GM15510 (cell line): Measurements from ENCODE around the gene FSD2.

Experiments used
- POLR2A ChIP-seq: IDR thresholded peaks from 3 replicates; pipeline ENCODE4 v1.6.1; 2011; ENCODE audit warnings: borderline replicate concordance; ENCODE audit not compliant: insufficient read length; ENCODE audit errors: extremely low read depth

Gene FSD2

DNA sequence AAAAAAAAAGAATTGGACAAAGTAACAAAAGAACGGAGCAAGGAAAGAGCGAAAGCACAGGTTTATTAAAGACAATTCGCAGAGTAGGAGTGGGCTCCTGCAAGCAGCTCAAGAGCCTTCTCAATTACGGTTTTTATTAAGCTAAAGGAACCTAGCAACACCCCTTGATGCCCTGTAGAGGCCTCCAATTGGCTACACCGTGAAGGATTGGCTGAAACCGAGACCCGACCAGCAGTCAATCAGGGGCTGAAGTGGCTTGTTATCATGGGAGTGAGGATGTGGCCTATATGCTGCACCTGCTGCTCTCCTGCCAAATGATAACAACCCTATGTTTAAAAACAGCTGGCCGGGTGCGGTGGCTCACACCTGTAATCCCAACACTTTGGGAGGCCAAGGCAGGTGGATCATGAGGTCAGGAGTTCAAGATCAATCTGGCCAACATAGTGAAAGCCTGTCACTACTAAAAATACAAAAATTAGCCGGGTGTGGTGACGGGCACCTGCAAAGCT is 75.8 kb downstream of the FSD2 start:
- TF ChIP-seq POLR2A, result no peak

DNA sequence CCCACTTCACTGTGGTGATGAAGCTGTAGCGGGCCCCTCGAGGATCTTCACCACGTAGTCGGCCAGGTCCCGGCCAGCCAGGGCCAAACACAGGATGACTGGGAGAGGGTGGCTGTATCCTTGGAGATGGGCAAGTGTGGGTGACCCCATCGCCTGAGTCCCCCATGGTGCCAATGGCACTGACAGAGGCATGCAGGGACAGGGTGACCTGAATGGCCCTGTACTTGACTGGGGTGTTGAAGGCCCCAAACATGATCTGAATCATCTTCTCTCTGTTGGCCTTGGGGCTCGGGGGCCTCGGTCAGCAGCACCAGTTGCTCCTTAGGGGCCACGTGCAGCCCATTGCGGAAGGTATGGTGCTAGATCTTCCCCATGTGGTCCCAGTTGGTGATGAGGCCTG is 79.1 kb downstream of the FSD2 start:
- TF ChIP-seq POLR2A, result no peak

- TF ChIP-seq POLR2A, result no peak
Measured at GRCh38 chr15:82715003-82715402, 90.9 kb downstream of the FSD2 start.

DNA sequence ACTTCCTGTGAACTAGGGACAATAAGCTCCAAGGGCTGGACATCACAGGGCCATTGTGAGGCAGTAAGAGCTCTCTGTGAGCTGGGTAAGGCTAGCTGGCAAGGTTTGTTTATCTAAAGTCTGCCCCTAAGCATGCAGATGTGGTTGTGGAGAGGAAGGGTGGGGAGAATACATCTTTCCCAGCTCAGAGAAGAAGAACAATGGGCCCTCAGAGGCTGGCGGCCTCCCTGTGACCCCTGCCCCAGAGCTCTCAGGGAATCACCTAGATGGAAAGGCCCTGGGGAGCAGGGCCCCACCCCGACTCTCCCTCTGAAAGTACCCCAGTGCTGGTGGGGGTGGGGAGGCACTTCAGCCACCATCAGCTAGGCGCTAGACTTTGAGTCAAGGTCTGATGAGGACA is 91.9 kb downstream of the FSD2 start:
- TF ChIP-seq POLR2A, result no peak

- no peak for TF ChIP-seq POLR2A
Measured at GRCh38 chr15:82712036-82712435, 93.8 kb downstream of the FSD2 start.

DNA sequence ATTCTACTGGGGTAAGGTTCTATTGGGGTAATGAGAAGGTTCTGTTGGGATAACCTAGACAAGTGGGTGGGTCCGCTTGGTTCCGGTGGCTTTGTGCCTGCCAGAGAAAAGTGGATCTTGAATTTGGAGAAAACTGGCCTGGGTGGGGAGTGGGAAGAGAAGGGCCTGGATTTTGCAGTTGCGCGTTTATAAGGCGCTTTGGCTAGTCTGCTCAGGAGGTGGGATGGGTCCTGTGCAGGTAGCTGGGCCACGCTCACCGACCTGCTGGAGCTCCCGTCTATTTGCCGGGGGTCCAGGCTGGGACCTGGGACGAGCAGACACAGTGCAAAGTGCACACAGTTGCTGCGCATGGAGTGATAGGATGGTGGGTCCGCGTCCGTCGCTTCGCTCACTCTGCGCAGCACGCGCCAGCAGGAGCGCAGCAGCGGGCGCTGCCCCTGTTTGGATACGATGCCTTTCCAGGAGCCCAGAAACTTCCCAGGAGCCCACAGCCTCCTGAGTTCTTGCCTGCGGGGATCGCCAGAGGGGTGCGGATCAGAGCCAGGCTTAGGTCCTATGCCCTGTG is 94.9 kb downstream of the FSD2 start:
- TF ChIP-seq POLR2A, result no peak

DNA sequence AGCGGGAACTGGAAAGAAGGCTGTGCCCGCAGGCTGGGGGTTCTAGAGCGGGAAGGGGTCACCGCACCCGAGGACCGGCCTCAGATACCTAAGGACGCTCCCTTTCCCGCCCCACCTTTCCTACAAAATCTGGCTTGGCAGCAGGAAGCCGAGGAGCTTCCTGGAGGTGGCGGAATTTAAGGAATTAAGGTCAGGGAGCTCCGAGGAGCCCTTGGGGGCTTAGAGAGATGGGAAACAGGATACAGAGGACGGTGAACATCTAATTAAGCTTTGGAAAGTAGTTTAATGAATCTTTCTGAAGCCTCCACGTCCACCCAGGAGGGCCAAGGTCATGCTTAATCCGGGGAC is 95.7 kb downstream of the FSD2 start:
- no peak for TF ChIP-seq POLR2A

DNA sequence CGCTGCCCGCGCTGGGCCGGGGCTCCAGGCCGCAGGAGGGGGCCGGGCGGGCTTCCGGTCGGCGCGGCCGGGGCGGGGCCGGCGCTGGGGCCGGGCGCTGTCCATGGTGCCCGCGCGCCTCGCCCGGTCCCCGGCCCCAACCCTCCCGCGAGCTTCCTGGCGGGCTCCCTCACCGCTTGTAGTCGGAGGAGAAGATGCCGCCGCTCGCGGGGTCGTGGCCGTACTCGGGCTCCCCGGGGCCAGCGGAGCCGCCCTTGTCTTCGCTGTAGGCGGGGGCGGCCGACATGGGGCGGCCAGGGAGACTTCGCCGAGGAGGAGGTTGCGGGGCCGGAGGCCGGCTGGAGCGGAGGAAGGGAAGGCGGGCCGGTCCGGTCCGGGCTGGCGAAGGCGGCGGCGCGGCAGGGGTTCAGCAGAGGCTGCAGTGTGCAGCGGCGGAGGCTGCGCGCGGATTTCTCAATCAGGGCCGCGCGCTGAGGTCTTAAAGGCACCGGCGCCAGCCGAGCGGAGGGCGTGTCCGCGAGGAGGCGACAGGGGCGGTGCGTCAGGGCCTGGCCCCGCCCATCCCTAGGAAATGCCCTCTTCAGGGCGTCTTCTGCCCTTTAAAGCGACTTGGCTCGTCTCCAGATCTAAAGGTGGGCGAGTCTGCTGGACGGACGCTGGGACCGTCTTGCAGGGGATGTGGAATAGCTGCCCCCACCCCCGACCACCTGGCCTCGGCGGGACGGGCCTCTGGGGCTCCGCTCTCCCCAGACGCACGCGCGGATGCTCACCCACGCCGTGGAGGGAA is 96.3 kb downstream of the FSD2 start, which contains the start of gene AP3B2:
TSS of gene AP3B2 (minus strand) at position 455 of the 787 bp plus-strand sequence. CDS start at position 286, 169 bp downstream.
- no peak for TF ChIP-seq POLR2A

- TF ChIP-seq POLR2A, result no peak
Measured at GRCh38 chr15:82709081-82709420, 96.8 kb downstream of the FSD2 start.
